NT2/D1 (cell line): Measurements from ENCODE around the gene RHOF.

Experiments used
- YY1 ChIP-seq: IDR thresholded peaks from 2 replicates; pipeline ENCODE4 v1.6.1; 2011; ENCODE audit not compliant: insufficient read length, insufficient read depth
- ZNF274 ChIP-seq: IDR thresholded peaks from 2 replicates; pipeline ENCODE4 v1.6.1; 2011; ENCODE audit warnings: mild to moderate bottlenecking, low read depth, low read length

DNA sequence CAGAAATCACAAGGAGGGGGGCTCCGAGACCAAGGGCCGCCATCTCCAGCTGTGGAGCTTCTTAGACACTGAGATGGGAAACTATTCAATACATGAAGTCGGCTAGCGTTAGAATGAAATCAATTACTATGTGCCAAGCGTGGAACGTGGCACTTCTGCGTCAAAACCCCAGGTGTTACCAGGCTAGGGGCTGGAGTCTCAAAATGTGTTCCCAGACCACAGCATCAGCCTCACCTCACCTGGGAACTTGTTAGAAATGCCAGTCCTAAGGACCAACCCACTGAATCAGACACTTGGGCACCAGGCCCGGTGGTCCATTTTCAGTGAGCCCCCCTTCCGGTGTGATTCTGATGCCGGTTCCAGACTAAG lies 5.3 kb upstream of the RHOF start:
- TF ChIP-seq YY1 (no peak), ZNF274 (no peak)
